DOHH2 (cell line): ENCODE data around the gene MGMT.

Experiments used
- EZH2phosphoT487 ChIP-seq: fragments of 200-600 bp; sonication (generic); IDR thresholded peaks from 2 replicates; pipeline ENCODE4 v1.6.1; 2017; ENCODE audit warnings: borderline replicate concordance, mild to moderate bottlenecking, antibody characterized with exemption, low read length, moderate library complexity, mixed read lengths
- TF ChIP-seq, protein P1 (sequence below): fragments of 200-600 bp; sonication (generic); IDR thresholded peaks from one replicate; pipeline ENCODE4 v1.5.1; 2014; ENCODE audit warnings: antibody characterized with exemption, mild to moderate bottlenecking, low read depth, low read length; ENCODE audit not compliant: poor library complexity, severe bottlenecking

DNA sequence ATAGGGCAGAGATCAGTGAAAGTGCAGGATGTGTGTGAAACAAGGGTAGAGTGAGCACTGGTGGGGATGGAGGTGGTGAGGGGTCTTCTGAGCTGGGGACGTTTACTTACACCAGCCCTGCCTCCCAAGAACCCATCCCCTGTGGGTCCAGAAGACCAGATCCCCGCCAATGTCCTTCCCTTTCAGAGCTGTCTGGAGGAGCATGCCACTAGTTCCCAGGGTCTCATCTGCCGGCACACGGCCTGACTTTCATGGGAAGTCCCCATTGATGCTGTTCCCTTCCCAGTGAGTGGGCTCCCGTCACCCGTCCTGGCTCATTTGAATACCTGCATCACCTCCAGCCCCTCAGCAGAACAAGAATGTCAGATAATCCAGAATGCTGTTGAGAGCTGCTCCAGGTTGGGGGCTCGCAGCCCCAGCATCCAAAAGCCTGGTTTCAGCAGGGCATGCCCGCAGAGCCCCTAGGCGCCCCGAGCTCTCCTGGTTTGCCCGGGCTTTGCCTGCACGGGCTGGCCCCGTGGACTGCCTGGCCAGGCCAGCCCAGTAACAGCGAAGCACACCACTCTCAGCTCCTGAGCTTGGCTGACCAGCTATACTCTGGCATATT lies 246.7 kb downstream of the MGMT start:
- TF ChIP-seq, protein P1, sequence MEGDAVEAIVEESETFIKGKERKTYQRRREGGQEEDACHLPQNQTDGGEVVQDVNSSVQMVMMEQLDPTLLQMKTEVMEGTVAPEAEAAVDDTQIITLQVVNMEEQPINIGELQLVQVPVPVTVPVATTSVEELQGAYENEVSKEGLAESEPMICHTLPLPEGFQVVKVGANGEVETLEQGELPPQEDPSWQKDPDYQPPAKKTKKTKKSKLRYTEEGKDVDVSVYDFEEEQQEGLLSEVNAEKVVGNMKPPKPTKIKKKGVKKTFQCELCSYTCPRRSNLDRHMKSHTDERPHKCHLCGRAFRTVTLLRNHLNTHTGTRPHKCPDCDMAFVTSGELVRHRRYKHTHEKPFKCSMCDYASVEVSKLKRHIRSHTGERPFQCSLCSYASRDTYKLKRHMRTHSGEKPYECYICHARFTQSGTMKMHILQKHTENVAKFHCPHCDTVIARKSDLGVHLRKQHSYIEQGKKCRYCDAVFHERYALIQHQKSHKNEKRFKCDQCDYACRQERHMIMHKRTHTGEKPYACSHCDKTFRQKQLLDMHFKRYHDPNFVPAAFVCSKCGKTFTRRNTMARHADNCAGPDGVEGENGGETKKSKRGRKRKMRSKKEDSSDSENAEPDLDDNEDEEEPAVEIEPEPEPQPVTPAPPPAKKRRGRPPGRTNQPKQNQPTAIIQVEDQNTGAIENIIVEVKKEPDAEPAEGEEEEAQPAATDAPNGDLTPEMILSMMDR, result no peak
- no peak for TF ChIP-seq EZH2phosphoT487
